ENCODE measurements around the gene MRM1. TPM values are rescaled to one million over a fixed set of nuclear protein-coding genes. Genes with fewer than 3 reads are reported as not detected.

MRM1 gene
- total RNA-seq, 2 donors from 2014 or later = 7.6 to 10.2 TPM

DNA sequence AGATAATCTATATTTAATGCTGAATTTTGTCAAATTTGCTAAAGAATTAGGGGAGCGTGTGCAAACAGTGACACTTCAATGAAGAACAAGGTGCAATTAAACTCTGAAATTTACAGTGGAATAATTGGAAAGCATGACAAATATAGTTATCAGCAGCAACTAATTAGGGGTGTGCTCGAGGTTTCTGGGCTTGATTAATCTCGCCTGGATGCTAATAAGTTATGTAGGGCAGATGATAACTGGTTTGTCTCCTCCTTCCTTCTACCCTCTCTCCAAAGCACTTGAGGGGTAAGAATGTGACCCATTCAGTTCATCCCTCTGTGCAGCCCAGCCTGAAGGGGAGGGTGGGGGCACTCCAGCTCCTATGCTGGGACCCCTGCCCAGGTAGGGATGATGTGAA lies 21.9 kb downstream of the MRM1 start:
- ATAC-seq = no peak
- DNase-seq = no peak
- intact Hi-C loops (cut with DNase I, micrococcal nuclease) = loop anchor here in 1 of 2 donors (10.0 kb wide), 1 partner anchor 422 kb away; no protein-coding TSS in a partner anchor

- ATAC-seq = no peak
- no peak for DNase-seq
- intact Hi-C loops (cut with DNase I, micrococcal nuclease) = loop anchor here in 1 of 2 donors (10.0 kb wide), 1 partner anchor 420 kb away; no protein-coding TSS in a partner anchor
Observed at GRCh38 chr17:36625188-36625587, 23.8 kb downstream of the MRM1 start.

DNA sequence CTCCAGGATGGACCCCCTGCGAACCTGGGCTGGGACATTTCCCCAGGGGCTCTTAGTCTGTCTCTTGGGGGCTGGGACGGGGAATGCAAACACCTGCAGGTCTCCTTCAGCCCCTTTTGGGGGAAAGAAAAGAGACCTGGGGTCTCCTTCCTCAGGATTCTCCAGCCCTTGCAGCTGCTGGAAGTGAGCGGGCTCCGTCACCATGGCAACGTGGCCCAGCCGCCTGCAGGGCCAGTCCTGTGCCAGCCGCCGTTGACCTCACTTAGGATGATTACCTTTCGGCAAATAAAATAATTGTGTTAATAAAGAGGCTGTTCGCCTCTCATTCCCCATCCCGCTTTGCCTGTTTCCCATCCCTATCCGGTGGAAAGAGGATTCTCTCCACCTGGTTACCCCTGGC lies 25.7 kb downstream of the MRM1 start:
- intact Hi-C loops (cut with DNase I, micrococcal nuclease) = loop anchor here in 1 of 2 donors (10.0 kb wide), 1 partner anchor 418 kb away; no protein-coding TSS in a partner anchor
- DNase-seq (no peak), ATAC-seq (no peak)

GRCh38 chr17:36628576-36628975 lies 27.2 kb downstream of the MRM1 start:
- ATAC-seq = no peak
- intact Hi-C loops (cut with DNase I, micrococcal nuclease) = loop anchor here in 1 of 2 donors (10.0 kb wide), 1 partner anchor 416 kb away; no protein-coding TSS in a partner anchor
- no peak for DNase-seq

DNA sequence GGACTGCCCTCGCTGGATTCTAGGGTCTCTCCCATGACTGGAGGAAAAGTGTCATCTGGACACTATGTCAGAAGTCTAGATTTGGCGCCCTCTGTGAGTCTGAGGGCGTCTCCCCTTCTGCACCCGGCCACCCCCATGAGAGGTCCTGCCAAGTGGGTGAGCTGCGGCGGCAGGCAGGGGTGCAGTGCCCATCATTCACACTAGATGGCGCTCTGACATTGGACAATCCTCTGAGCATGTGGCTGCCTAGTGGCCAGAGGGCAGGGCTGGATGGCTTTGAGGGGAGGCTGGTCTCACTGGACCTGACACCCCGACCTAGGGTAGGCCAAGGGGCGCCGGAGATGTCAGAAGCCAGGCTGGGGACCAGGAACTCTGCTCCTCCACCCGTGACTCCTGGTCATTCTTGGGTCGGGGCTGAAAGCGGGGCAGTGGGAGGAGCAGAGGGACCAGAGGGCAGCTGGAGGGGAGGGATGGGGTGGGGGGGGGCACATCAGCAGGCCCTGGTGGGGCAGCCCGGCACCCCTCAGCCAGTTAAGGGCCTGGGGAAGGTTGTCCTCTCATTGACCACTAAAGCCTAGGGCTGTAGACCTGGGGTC lies 28.0 kb downstream of the MRM1 start:
- peak; percentile 89 for ATAC-seq
- intact Hi-C loops (cut with DNase I, micrococcal nuclease) = loop anchor here in 1 of 2 donors (10.0 kb wide), 1 partner anchor 415 kb away; no protein-coding TSS in a partner anchor

DNA sequence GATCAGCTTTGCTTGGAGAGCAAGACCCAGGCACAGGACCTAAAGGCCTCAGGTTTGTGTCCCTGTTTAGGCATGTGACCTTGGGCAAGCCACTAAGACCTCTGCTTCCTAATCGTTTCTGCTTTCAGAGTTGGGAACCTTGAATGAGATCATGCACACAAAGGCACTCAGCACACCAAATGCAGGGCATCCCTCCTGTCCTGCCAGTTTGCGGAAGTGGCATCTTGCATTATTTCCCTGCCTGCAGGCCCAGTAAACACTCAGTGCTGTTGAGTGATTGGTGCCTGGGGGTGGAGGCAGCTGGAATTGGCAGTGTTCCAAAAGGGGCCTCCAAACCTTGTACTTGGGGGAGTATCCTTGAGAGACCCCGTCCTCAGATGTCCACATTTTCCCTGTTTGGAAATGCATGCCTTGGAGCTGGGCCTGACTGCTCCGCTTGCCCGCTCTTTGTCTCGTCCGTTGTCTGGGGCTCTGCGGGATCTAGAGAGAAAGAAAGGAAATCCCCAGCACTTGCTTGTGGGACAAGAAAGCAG lies 28.7 kb downstream of the MRM1 start:
- DNase-seq = no peak
- no peak for ATAC-seq
- intact Hi-C loops (cut with DNase I, micrococcal nuclease) = loop anchor here in 1 of 2 donors (10.0 kb wide), 1 partner anchor 415 kb away; no protein-coding TSS in a partner anchor

More for the DNA sequence above, 28.0 kb downstream of the MRM1 start:
- peak; percentile 39 to 82 for DNase-seq

DNA sequence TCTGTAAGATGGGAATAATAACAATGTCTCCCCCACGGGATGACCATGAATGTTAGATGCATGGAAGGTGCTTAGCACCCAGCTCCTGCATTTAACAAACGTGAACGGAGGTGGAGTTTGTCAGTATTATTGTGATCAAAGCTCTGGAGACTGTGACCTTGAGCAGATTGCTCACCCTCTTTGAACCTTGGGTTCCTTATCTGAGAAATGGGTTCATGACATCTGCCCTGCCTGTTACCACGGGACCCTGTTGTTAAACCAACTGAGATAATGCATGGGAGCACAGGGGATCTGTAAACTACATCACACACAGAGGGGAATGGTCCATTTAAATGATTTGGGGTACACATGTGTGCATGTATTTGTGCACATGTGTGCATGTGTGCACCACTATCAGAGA lies 29.6 kb downstream of the MRM1 start:
- ATAC-seq (no peak), DNase-seq (no peak)
- intact Hi-C loops (cut with DNase I, micrococcal nuclease) = no loop called here

DNA sequence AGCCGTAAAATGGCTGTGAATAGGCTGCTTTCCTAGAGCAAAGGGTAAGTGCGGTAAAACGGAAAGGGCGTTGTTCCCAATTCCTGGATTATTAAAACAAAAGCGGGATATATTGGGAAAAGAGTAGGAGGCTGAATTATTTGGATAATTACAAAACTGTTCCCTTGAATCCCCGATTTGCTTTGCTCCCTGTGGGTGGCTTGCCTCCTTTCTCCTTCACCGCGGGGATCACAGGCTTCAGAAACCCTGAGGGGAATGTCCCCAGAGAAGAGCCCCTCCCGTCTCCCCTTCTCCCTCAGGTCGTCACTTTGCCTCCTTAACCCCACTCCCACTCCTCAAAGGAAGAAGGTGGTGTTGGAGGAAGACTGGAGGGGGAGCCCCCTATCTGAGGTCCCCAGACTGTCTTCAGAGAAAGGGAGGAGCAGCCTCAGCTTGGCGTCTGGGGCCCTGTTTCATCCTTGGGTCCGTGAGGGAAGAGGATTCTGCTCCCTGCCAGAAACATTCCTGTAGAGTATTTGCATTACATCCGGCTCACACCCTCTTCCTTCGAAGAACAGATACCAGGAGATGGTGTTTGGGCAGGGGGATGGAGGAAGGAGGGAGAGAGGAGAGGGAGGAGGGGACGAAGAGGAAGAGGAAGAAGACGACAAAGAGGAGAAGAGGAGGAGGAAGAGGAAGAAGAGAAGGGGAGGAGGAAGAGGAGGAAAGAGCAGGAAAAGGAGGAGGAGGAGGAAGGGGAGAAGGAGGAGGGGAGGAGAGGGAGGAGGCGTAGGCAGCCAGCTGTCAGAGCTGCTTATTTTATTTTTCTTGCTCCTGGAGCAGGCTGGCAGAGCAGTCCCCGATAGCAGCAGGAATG lies 31.8 kb downstream of the MRM1 start:
- ATAC-seq (no peak), DNase-seq (no peak)
- intact Hi-C loops (cut with DNase I, micrococcal nuclease) = no loop called here

GRCh38 chr17:36640346-36640745 lies 39.0 kb downstream of the MRM1 start:
- DNase-seq (no peak), ATAC-seq (no peak)
- intact Hi-C loops (cut with DNase I, micrococcal nuclease) = no loop called here

DNA sequence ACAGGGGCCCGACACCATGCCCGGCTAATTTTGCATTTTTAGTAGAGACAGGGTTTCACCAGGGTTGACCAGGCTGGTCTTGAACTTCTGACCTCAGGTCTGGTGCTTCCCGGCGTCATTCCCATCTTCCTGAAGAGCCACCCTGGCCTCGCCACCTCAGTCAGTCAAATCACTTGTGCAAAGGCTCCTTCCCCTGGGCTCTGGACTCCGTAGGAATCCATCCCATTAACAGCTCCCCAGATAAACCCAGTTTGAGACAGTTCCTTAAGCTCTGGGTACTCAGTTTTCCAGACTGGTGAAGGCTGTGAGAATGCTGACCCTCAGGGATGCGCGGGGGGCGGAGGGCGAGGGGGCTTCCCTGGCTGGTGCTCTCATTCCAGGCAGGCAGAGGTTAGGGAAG lies 39.5 kb downstream of the MRM1 start:
- no peak for ATAC-seq
- DNase-seq = no peak
- intact Hi-C loops (cut with DNase I, micrococcal nuclease) = no loop called here

GRCh38 chr17:36641331-36641876 lies 40.0 kb downstream of the MRM1 start:
- intact Hi-C loops (cut with DNase I, micrococcal nuclease) = no loop called here
- ATAC-seq (peak; percentile 2), DNase-seq (no peak)

GRCh38 chr17:36641877-36642845 lies 40.8 kb downstream of the MRM1 start:
- DNase-seq = peak; percentile 33 to 54
- peak; percentile 84 for ATAC-seq
- intact Hi-C loops (cut with DNase I, micrococcal nuclease) = no loop called here

- no peak for ATAC-seq
- intact Hi-C loops (cut with DNase I, micrococcal nuclease) = no loop called here
Observed at GRCh38 chr17:36643086-36643685, 41.8 kb downstream of the MRM1 start.

GRCh38 chr17:36645422-36645821 lies 44.0 kb downstream of the MRM1 start:
- intact Hi-C loops (cut with DNase I, micrococcal nuclease) = no loop called here
- no peak for ATAC-seq

More at GRCh38 chr17:36643086-36643685, 41.8 kb downstream of the MRM1 start:
- no peak for DNase-seq

GRCh38 chr17:36647636-36648035 lies 46.3 kb downstream of the MRM1 start:
- intact Hi-C loops (cut with DNase I, micrococcal nuclease) = no loop called here
- DNase-seq = no peak
- ATAC-seq = peak; percentile 48

More at GRCh38 chr17:36645422-36645821, 44.0 kb downstream of the MRM1 start:
- DNase-seq = no peak

DNA sequence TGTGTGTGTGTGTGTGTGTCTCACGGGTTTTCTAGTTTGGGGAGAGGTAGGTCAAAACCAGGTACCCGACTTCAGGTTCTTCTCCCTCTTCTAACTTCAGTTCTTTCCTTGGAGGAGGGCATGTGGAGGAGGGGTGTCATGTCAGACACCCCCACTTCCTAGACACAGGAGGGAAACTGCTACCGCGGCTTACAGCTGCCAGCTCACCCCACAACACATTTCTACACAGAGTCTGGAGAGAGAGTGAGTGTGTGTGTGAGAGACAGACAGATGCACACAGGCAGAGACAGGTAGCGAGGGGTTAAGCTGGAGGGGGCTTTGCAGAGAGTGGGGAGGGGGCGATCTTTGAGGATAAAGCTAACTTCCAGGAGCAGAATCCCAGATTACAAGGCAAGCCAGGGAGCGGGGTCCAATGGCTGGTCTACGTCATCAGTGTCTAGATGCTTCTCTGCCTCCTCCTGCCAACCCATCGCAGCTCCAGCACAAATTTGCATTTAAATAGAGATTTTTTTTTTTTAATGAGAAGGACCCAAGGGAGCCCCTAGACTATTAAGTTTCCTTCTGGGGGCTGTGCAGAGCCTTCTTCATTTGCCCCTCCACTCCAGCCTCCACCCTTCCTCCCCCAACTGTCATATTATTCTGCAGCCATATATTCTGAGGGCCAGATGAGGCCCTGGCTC lies 48.9 kb downstream of the MRM1 start:
- no peak for ATAC-seq
- DNase-seq = no peak
- intact Hi-C loops (cut with DNase I, micrococcal nuclease) = no loop called here

DNA sequence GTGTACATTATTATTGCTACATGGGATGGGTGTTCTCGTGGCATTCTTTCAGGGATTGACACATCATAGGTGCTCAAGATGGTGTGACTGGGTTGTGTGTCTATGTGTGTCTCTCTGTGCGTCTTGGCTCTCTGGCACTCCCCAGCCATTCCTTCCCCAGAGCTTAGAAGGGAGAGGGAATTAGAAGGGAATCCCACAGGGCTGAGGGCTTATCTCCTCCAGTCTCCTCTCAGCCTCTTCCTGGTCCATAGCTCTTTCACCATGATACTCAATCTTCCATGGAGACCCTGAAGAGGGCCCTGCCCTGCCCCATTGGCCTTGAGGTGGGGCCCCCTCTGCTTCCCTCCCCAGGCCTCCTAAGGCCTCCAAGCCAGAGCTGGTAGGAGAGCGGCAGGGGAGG lies 52.0 kb downstream of the MRM1 start:
- no peak for DNase-seq
- ATAC-seq = no peak
- intact Hi-C loops (cut with DNase I, micrococcal nuclease) = no loop called here

All from left colon (tissue), 2 donors.